Measurements from ENCODE around the gene CYP3A7.

Gene CYP3A7

DNA sequence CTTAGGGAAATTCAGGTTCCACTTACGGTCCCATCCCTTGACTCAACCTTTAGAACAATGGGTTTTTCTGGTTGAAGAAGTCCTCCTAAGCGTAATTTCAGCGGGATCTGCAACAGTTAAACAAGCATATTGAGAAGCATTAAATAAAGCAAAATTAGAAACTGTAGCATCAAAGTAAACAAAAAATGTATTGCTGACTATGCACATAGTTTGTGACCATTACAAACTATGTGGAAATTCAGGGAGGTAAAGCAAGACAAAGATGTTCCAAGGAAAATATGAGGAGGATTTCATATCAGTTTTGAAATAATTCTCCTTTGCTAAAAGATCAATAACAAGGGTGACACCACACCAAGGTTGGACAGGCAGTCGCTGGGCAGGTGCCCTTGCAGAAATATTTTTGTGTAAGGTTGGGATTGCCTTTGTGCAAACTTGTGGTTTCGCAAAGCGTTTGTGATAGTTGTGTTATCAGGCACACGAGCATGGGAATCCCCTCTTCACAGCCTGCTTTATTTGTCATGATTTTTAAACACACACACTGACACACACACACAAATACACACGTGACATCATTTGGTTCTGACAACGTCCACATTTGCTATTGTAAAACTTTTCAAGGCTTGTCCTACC, 49.8 kb downstream of the CYP3A7 start:
- DNase-seq (ENCODE audit: low read depth, low spot score): no peak
- in situ Hi-C loops (cut with HindIII; ENCODE audit: low sequenced_read_pairs): no loop called here
- no peak overlapping the region for H3K4me3 ChIP-seq (ENCODE audit: low read depth, low read length)
- TF ChIP-seq, protein P1, sequence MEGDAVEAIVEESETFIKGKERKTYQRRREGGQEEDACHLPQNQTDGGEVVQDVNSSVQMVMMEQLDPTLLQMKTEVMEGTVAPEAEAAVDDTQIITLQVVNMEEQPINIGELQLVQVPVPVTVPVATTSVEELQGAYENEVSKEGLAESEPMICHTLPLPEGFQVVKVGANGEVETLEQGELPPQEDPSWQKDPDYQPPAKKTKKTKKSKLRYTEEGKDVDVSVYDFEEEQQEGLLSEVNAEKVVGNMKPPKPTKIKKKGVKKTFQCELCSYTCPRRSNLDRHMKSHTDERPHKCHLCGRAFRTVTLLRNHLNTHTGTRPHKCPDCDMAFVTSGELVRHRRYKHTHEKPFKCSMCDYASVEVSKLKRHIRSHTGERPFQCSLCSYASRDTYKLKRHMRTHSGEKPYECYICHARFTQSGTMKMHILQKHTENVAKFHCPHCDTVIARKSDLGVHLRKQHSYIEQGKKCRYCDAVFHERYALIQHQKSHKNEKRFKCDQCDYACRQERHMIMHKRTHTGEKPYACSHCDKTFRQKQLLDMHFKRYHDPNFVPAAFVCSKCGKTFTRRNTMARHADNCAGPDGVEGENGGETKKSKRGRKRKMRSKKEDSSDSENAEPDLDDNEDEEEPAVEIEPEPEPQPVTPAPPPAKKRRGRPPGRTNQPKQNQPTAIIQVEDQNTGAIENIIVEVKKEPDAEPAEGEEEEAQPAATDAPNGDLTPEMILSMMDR (IDR thresholded peaks at IDR 0.05; ENCODE audit: low read depth, low read length): no peak

DNA sequence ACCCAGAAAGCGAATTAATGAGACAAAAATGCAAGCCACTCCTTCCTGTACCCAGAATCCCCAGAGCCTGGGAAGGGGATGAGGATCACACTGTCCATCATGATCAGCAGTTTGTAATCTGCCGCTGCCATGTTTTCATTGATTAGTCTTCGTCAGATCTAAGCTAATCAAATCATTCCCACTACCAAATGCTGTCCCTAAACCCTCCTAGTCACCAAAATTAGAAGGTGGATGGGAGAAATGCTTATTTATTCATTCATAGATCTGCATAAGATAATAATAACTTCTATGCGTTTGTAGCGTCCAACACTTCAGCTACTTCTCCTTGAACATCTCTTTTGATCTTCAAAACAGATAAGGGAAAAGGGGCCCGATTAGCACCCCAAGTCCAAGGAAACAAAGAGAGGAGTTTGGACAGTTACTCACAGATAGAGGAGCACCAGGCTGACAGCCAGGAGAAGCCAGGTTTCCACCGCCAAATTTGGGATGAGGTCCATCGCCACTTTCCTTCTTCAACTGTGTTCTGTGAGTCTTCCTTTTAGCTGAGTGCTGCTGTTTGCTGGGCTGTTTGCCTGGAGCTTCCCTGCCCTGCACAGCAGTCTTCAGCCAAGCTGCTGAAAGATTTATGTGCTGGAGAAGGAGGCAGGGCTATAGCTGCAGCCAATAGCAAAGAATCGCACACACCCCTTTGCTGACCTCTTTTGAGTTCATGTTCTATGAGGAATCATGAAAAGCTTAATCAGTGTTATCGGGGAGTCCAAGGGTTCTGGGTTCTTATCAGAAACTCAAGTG, 55.4 kb downstream of the CYP3A7 start, which contains the start of gene CYP3A5:
TSS of gene CYP3A5 (minus strand) at position 597 of the 792 bp plus-strand sequence. CDS start at position 497, 100 bp downstream.
- DNase-seq (ENCODE audit: low read depth, low spot score): no peak
- in situ Hi-C loops (cut with HindIII; ENCODE audit: low sequenced_read_pairs): no loop called here
- no peak within 1 kb of the TSS for H3K4me3 ChIP-seq (ENCODE audit: low read depth, low read length)
- TF ChIP-seq, protein P1 (IDR thresholded peaks at IDR 0.05; ENCODE audit: low read depth, low read length): no peak

DNA sequence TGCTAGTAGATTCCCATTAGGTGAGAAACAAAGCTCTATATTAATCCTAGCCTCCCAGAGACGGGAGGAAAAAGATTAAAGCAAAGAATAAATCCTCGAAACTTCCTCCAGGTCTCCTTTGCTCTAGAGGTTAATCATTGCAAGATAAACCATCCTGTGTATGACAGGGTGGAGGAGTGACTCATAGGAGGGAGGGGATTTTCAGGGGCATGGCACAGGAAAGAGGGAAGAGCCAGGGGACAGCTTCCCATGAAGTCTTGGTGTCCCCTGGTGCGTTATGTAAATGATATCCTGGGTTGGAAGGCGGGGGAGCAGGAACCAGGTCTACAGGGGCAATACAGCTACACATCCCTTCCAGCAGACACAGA, 56.0 kb downstream of the CYP3A7 start:
- in situ Hi-C loops (cut with HindIII; ENCODE audit: low sequenced_read_pairs): no loop called here
- DNase-seq (ENCODE audit: low read depth, low spot score): no peak
- H3K4me3 ChIP-seq (ENCODE audit: low read depth, low read length): no peak overlapping the region
- TF ChIP-seq, protein P1 (IDR thresholded peaks at IDR 0.05; ENCODE audit: low read depth, low read length): no peak

DNA sequence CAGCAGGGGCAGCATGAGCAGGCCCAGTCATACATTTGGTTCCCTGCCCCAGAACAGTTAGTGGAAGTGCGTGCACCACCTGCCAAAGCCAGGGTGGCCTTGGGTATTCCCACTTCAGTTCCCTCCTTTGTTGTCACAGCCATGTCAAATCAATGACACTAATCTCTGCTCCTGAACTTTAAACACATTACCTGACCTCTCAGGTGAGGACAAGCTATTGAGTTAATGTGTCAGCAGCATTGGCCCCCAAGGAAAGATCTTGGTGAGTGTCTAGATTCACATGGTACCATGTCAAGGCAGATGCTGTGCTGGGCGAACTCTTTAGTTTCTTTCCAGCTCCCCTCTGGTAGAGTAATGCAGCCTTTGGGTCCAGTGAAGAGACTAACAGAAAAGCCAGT, 57.3 kb downstream of the CYP3A7 start:
- DNase-seq (ENCODE audit: low read depth, low spot score): no peak
- TF ChIP-seq, protein P1 (IDR thresholded peaks at IDR 0.05; ENCODE audit: low read depth, low read length): no peak
- H3K4me3 ChIP-seq (ENCODE audit: low read depth, low read length): no peak overlapping the region
- in situ Hi-C loops (cut with HindIII; ENCODE audit: low sequenced_read_pairs): no loop called here

DNA sequence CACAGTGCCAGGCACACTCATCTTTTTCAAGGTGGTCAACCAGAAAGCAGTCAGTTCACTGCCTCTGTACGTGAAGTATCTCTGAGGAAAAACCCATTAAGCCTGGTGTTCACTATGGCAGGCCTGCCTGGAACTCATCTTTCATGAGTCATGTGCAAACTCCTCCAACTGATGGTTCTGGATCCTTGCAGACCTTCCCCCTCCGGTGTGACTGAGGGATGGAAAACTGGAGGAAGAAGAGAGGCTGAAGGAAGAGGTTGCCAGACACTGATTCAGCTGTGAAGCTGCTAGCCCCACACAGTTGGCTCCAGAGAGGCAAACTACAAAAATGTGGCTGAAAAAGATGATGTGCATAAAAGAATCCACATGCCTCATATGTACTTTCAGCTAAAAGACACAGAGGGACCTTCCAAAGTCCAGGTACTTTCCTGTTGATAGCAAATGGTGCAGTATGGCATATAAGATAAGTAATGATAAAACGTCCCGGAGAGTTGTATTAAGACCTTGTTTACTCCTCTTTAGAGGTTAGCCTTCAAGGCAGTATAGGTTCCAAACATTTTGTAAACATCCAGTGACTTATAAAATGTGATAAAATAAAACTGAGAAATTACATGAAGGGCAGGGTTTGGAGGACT, 57.9 kb downstream of the CYP3A7 start:
- no peak for DNase-seq (ENCODE audit: low read depth, low spot score)
- H3K4me3 ChIP-seq (ENCODE audit: low read depth, low read length): no peak overlapping the region
- in situ Hi-C loops (cut with HindIII; ENCODE audit: low sequenced_read_pairs): no loop called here
- TF ChIP-seq, protein P1 (IDR thresholded peaks at IDR 0.05; ENCODE audit: low read depth, low read length): no peak

DNA sequence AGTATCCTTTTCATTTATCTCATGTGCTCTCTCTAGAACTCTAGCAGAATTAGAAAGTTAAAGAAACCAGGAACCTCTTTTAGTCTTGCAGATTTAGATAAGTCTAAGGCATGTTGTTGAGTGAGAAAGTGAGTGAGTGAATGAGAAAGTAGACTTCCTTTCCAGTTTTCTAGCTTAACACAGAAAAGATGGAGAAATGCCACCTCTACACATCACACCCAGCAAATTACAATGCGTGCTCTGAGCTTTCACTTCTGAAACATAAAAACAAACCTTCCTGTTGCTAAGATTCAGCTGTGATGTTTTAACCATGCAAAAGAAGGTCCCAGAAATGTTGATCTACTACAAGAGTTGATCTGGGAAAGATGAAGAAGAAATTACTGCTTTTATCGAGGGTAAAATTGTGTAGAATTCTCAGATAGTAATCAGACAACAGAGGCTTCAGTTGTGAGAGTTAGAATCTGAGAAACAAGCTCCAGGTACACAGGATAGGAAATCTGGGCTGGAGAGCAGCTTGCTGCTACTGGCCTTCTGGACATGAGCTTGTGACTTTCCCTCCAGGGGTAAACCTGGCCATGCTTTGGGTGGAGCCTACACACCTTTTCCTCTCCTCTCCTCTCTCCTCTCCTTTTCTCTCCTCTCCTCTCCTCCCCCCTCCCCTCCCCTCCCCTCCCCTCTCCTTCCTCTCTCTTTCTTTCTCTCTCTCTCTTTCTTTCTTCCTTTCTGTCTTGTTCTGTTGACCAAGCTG, 59.8 kb downstream of the CYP3A7 start:
- in situ Hi-C loops (cut with HindIII; ENCODE audit: low sequenced_read_pairs): no loop called here
- TF ChIP-seq, protein P1 (IDR thresholded peaks at IDR 0.05; ENCODE audit: low read depth, low read length): no peak
- H3K4me3 ChIP-seq (ENCODE audit: low read depth, low read length): no peak overlapping the region
- no peak for DNase-seq (ENCODE audit: low read depth, low spot score)

Data from astrocyte of the spinal cord (primary cell).